Hepatic stellate cell (primary cell): ENCODE results near the gene GAS7.

ENCODE experiments used
- DNase-seq: peaks from one replicate; pipeline ENCODE4 v3.0.0; 2011; ENCODE audit warnings: low spot score

GAS7 gene

DNA sequence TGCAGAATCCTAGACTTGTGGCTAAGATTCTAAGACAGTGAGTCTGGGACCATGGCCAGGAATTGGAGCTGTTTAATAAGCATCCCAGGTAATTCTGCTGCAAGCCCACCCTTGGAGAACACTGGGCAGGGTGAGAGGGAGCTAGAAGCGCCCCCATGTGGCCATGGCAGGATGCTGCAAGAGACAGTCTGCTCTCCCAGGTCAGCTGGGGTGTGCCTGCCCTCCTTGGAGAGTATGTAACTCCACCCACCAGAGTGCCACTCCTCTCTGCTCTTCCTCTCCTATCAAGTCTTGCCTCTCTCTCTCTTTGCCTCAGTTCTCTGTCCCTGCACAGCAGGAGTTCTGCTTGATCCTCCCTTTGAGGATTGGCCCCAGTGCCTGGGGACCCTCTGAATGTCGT lies 308.3 kb downstream of the GAS7 start:
- DNase-seq: no peak

DNA sequence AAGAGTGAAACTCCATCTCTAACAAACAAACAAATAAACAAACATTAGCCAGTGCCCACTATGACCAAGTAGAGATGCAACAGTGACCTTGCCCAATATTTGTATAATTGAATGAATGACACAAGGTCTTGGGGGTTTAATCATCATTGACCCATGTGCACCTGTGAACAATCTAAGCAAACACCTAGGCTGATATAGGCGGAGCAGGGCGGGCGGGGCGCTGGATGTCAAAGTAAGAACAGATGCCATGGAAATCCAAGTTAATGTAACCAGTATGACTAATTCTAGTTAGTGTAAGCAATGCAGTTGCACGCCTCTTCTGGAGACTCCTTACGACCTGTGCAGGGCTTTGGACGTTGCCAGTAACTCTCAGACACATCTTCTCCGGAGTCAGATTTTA lies 310.9 kb downstream of the GAS7 start:
- DNase-seq: no peak

DNA sequence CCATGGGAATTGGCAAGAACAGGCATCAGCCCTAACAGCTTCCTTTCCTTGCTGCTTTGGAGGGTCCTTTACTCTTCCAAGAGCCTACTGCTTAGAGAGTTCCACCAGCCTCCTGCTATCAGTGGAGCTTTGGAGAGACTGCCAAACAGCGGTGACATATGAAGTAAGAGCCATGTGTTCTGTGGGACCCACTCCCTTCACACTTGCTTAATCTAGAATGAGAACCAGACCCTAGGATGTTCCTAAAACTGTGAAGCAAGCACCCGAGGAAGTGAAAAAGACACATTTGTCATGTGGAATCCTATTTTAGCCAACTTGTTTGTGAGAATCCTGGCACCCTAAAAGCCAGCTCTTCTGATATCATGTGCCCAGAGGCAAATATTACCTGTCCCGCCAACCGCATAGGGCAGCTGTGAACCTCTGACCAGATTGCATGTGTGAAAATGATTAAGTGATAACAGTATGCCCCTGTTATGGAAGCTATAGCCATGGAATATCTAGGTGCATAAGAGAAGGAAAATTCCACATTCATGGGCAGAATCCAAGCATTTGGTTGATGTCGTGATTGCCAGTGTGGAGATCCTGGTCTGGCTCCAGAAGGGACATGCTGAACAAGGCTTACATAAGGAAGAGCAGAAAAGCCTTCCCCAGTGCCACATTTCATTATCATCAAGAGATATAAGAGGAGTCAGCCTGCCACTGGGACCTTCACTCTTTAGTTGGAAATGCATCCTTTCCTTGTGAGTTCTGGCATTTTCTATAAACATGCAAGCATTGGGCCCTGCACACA lies 312.1 kb downstream of the GAS7 start:
- no peak for DNase-seq

DNA sequence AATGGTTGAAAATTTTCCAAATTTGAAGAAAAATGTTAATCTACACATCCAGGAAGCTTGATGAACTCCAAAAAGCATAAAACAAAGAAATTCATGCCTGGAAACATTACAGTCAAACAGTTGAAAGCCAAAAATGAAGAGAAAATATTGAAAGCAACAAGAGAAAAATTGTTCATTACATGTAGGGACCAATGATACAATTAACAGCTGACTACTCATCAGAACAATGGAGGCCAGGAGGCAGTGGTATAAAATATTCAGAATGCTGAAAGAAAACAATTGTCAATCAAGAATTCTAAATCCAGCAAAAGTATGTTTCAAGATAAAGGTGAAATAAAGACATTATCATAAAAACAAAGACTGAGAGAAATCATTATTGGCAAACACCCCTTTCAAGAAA lies 315.0 kb downstream of the GAS7 start:
- DNase-seq: no peak

DNA sequence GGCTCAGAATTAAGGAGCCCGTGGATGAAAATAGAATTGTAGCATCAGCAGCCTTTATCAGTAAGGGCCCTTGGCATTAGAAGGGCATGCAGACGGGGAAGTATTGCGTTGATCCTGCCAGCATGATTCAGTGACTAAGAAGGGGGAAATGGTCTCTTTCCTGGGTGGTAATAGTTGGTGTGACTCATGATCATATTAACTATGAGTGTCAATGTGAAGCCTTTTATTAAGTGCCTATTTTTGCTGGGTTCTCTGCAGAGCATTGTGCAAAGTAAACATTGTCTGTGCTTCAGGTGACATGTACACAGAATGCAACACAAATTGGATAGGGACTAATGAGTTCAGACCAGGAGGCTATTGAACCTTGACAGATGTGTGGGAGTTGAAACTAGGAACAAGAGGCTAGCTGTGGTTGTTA lies 317.8 kb downstream of the GAS7 start:
- no peak for DNase-seq

DNA sequence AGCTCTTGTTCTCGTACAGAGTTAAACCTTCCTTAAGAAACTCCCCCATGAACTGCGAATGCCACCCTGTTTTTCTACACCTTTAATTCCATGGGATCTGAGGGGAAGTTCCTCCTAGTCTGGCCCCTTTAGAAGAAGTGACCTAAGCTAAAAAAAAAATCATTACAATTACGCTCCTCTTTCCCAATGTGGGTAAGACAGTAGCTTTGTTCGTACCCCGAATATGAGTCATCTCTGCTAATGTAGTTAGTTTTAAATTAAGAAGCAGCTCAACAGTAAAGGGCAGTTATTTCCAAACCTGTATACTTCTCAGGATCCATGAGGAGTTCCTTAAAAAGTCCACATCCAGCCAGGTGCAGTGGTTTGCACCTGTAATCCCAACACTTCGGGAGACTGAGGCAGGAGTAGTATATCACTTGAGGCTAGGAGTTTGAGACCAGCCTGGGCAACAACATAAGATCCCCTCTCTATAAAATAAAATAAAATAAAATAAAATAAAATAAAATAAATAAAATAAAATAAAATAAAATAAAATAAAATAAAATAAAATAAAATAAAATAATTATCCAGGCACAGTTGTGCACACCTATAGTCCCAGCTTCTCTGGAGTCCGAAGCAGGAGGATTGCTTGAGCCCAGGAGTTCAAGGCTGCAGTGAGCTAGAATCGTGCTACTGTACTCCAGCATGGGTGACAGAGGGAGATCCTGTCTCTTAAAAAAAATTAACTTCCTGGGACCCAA lies 319.4 kb downstream of the GAS7 start:
- no peak for DNase-seq

DNA sequence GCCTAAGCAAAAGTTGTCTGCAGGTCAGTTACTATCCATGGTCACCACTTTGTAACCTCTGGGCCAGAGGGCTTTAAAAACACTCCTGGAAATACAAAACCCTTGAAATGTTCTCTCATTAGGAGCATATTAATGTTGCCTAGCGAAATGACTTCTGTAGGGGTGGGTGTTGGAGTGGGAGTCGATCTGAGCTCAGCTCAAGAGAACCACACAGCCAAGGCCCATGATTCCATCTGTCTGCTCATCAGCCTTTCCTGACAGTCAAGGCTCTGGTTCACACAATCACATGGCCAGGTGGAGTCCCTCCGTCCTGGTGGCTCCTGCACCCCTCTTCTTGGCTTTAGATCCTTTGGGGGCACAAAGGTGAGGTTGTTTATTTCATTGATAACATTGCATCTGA lies 320.1 kb downstream of the GAS7 start:
- DNase-seq: no peak

DNA sequence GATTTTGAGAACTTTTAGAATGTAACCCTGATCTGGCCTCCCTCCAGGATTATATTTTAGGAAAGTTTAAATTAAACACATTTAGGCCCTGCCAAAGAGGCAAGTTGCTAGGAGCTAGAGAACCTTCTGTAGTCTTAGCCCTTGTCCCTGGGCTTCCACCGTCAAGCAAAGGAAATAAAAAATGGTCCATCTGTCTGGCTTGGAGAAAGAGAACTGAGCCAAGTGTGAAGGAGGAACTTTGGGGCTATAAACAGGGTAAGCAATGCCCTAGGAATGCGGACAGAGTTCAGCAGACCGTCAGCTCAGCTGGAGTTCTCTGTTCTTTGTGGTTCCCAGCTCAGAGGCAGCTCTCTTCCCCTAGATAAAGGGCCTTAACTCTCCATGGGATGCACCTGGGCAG lies 323.0 kb downstream of the GAS7 start:
- DNase-seq: no peak

DNA sequence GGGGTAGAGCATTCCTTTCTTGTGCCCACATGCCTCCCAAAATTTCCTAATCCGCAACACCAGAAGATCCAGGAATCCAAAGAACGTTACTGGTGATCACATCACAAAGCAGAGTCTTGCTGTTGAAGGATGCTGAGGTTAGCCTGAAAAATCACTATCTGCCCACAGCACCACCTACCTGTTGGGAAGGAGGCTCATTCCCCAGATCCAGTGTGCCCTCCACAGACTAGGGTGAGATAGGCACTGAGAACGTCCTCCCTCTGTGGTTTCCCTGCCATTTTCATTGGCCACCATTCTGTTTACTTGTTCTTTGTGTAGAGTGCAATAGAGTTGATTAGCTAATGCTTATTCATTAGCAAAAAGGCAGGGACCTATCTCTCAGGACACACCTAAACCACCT lies 323.7 kb downstream of the GAS7 start:
- no peak for DNase-seq

DNA sequence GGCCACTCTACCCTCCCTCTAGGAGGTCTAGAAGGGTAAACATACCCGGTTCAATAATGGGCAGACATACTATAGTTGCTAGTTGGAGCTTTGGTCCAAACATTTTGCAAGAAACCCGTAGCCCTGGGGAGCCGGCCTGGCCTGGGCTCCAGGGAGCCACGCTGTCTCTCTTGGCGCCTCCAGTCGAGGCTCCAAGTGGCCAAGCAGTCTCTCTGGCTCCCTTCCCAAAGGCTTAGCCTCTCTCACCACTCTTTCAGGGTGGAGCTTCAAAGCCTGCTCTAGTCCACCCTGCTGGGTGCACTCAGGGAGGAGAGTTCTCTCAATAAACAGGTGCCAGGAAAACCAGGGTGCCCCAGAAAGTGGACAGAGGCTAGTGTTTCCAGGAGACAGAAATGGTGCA lies 325.6 kb downstream of the GAS7 start:
- no peak for DNase-seq

DNA sequence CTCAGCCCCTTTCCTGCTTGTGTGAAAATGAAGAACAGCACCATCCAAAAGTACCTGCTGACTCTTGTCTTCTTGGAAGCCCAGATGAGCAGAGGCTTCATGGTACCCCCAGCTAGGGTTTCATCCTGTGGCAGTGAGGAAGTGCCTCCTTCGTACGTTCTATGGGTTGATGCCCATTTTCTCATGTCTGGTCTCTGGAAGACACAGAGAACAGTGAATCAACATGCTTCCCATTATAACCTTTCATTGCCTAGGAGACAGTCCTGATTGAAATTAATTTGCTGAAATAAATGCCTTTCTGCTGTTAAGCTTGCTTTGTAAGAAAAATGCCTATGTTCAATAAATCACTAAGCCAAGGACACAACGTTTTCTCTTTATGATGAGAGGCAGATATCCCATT lies 329.9 kb downstream of the GAS7 start:
- DNase-seq: no peak

DNA sequence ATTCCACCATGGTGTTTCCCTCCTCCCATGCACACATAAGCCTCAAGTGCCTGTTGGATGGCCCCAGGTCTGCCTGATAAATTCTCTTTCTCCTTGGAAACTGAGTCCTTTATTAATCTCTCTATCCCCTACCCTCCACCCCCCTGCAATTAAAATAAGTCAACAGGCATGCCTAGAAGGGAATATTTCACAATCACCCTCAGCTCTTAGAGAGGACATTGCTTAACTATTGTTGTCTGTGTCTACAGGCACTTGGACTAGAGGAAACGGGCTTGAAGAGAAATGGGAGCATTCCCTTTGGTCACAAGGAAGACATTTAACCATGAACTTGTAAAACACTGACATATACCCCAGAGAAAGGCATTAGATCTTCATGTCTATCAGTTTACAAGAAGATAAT lies 332.8 kb downstream of the GAS7 start:
- DNase-seq: no peak

DNA sequence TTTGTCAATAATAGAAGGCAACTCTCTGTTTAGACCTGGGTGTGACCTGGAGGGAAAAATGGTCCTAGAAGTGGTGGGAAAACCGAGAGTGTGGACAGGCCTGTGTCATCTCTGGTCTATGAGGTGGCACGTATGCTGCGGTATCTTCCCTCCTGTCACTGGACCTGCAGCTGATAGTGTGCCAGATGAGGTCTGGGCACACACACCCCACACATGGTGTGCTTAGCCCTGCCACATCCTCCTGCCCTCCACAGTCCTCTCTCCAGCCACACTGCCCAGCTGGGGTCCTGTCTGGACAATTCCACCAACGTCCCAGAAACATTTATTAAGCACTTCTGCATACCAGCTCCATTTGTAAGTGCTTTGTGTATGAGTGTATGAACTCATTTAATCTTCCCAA lies 335.5 kb downstream of the GAS7 start:
- no peak for DNase-seq

DNA sequence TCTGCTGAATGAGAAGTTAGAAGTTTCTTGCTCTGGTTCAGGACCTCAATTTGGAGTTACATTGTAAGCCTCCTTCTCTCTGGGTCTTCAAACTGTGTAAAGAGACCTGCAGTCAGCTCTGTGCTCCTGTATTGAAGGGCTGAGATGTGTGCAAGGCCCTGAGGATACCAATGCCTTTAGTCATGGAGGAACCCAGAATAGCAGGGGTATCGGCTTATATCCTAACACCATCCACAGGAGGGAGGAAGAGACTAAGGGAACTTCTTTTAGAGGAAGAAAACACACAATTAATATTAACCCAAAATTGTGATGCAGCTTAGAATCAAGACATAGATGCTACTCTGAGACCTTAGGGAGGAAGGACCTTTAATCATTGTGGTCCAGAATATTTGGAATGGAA lies 336.2 kb downstream of the GAS7 start:
- DNase-seq: no peak

DNA sequence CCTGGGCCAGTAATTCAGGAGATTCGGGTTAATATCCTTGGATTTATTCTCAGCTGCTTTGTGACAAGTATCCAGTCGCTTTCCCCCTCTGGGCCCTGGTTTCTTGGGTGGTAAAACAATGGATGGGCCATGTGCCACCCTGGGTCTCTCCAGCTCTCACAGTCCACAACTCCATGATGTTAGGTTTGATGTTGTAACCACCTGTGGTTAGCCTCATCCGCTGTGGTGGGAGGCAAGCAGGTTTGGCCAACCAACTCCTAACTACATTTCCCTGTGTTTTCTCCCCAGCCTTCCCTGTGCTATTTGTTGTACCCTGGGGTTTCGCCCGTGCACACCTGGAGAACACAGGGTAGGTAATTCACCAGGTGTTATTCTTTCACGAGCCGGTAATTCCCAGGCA lies 337.6 kb downstream of the GAS7 start:
- no peak for DNase-seq
